Esophagus mucosa (tissue), 1 donor: ENCODE data around the gene PHLPP1. TPM values are rescaled to one million over a fixed set of nuclear protein-coding genes. Genes with fewer than 3 reads are reported as not detected.
A peak's percentile ranks its signal among the peaks of the same experiment; 100 is the strongest.

Experiments used
- ATAC-seq: fragments of 200-7000 bp; cut with Tn5 transposase; one replicate; pipeline ENCODE4 v1.9.1; 2020
- total RNA-seq: library from RNA; stranded (reverse); gene quantifications from one replicate; pipeline ENCODE4 v1.2.4, GENCODE V29; 2023
- donor health status: DM: yes; HTN: yes; CAD: no.

Gene PHLPP1
- total RNA-seq, 1 donor from 2014 or later: 17.7 TPM

- ATAC-seq: no peak
Measured at GRCh38 chr18:62952807-62953206, 237.5 kb downstream of the PHLPP1 start.

DNA sequence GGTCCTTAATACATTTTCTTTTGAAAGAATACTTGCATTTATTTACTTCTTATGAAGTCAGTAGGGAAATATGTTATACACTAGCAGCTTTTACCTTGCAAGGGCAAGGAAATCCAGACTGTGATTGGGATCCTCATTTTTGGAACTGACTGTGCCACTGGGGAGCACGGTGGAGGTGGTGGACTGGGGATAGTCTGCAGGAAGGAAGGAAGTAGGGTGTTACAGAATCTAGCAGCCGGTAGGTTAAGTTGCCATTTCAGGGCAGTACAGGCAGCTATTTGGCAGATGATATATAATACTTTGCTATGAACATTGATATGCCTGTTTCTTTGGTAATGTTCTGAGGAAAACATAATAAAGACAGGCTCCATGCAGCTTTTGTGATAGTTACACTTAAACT, 238.3 kb downstream of the PHLPP1 start:
- no peak for ATAC-seq

DNA sequence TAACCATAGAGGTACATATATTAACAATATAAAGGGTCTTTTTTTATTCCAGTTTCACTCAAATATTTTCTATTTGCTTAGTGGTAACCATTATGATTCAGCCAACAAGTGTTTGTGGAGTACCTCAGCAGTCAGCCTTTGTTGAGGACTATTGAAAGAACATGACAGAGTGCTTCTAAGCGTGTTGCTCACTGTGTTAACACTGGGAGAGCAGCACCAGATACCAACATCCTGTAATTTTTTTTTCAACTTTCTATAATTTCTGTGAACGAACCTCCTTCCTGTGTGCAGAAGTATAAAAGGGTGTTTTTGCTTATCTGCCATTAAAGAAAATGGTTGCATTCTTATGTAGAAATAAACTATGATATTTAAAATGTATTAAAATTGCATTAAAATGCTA, 239.0 kb downstream of the PHLPP1 start:
- ATAC-seq: no peak

DNA sequence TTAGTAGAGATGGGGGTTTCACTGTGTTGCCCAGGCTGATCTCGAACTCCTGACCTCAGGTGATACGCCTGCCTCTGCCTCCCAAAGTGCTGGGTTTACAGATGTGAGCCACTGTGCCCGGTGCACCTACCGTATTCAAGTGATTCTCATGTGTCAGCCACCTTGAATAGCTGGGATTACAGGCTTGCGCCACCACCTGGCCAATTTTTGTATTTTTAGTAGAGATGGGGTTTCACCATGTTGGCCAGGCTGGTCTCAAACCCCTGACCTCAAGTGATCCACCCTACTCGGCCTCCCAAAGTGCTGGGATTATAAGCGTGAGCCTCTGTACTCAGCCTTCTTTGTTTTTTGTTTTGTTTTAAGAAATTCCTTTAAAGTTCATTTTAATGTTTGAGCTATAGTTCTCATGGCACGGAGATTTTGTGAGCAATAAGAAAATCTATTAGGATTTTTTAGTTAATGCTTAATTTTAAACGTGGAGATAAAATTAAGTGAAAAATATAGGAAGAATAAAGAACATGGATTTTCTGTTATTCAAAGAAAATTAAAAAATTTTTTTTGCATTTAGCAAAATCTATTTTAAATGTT, 242.6 kb downstream of the PHLPP1 start:
- ATAC-seq: peak; percentile 60

GRCh38 chr18:62959481-62959880, 244.1 kb downstream of the PHLPP1 start:
- ATAC-seq: no peak

DNA sequence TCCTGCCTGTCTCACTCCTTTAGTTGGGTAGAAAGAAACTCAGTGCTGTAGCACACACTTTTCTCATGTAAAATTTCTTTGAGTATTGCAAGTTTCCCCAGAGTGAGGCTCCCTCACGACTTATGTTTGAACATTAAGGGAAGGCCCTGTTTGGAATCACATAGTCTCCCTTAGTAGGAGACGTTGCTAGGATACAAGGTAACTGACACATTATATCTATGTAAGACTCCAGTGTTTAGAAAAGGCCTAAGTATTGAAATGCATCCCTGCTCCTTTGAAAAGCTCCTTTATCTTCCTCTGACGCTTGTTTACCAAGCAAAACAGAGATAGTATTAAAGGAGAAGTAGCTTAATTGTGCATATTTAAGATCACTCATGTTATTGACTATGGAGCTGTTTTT, 248.2 kb downstream of the PHLPP1 start:
- no peak for ATAC-seq

GRCh38 chr18:62964432-62964831, 249.1 kb downstream of the PHLPP1 start:
- ATAC-seq: no peak

GRCh38 chr18:62967089-62967488, 251.7 kb downstream of the PHLPP1 start:
- ATAC-seq: no peak

- ATAC-seq: peak; percentile 20
Measured at GRCh38 chr18:62973689-62974088, 258.3 kb downstream of the PHLPP1 start.

- ATAC-seq: no peak
Measured at GRCh38 chr18:62974388-62974787, 259.0 kb downstream of the PHLPP1 start.

DNA sequence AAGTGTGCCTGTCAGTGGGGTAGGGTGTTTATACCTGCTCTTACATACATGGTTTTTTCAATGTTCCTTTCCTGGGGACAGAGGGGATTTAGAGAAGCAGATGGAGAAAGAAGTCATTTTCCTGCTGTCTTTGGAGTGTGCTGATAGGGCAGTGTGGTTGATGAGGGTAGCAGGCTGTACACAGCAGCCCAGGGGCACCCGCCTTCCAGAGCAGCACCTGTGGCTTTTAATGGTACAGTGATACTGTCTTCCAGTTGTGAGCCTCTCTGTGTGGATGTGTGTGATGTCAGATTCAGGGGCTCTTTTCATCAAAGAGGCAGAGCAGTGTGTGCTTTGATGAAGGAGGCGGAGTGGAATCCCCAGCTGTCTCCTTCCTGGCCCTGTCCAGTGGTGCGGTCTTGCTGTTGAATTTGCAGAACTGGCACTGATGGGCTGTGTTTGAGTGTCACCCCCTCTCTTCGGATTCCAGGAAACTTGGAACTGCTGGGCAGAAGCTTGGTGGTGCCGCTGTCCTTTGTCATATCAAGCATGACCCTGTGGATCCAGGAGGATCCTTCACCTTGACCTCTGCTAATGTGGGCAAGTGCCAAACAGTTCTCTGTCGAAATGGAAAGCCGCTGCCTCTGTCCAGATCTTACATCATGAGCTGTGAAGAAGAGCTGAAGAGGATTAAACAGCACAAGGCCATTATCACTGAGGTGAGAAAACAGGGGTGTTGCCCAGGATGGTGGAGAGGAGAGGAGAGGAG, 259.8 kb downstream of the PHLPP1 start:
- ATAC-seq: no peak

- ATAC-seq: no peak
Measured at GRCh38 chr18:62975785-62976184, 260.4 kb downstream of the PHLPP1 start.

DNA sequence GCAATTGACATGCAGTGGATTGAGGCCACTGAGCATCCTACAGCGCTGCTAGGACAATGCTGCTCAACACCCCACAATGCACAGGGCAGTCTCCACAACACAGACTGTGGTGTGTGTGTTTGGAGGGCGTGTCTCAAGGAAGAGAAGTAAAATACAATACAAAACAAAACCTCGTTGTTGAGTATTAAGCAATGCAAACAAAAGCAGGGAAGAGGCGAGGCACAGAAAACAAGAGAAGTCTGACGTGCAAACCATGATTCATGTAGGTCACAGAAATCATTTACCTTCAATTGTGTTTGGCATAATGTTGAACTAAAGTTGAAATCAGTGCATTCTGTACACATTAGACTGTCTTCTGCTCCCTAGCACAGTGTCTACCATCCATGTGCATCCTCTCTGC, 260.9 kb downstream of the PHLPP1 start:
- peak; percentile 92 for ATAC-seq

DNA sequence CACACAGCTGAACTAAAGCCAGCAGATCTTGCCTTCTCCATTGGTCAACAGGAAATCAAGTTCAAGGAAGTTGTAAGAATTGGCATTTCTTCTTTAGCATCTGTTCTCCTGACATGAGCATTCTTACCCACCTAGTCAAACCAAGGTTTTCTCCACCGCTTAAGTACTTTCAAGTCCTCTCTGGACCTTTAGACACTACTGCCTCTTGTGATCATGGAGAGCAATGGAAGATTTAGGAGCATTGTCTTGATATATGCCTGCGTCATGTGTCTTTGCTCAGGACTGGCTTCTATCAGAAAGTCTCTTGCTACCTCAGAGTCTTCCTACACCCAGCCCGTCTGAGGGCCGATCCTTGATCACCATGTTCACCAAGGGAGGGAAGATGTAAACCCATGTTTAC, 262.2 kb downstream of the PHLPP1 start:
- no peak for ATAC-seq

DNA sequence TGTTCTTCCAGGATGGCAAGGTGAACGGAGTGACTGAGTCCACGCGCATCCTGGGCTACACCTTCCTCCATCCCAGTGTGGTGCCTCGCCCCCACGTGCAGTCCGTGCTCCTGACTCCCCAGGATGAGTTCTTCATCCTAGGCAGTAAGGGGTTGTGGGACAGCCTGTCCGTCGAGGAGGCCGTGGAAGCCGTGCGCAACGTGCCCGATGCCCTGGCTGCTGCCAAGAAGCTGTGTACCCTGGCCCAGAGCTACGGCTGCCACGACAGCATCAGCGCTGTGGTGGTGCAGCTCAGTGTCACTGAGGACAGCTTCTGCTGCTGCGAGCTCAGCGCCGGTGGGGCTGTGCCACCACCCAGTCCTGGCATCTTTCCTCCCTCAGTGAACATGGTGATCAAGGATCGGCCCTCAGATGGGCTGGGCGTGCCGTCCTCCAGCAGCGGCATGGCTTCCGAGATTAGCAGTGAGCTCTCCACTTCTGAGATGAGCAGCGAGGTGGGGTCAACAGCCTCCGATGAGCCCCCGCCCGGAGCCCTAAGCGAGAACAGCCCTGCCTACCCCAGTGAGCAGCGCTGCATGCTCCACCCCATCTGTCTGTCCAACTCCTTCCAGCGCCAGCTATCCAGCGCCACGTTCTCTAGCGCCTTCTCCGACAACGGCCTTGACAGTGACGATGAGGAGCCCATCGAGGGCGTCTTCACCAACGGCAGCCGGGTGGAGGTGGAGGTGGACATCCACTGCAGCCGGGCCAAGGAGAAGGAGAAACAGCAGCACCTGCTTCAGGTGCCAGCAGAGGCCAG, 263.1 kb downstream of the PHLPP1 start:
- ATAC-seq: no peak

GRCh38 chr18:62979176-62979575, 263.8 kb downstream of the PHLPP1 start:
- ATAC-seq: no peak

GRCh38 chr18:62979900-62980299, 264.6 kb downstream of the PHLPP1 start:
- ATAC-seq: no peak

DNA sequence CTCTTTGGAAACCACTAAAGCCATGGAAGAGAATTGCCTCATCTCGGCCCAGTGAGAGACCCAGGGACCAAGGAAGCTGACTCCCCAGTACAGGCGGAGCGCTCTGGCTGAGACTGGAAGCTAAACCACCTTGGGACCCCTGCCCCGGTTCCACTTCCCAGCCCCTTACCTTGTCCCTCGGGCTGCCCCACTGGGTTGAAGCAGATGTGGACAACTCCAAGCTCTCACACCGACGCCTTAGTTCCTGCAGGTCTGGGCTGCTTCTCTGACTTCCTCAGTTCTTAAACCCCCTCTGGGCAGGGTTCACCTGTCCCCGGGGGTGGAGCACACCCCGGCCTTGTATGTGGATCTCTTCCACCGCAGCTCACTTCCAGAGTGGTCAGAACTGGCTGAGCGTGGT, 266.2 kb downstream of the PHLPP1 start:
- no peak for ATAC-seq

GRCh38 chr18:62982600-62983251, 267.4 kb downstream of the PHLPP1 start:
- peak; percentile 38 for ATAC-seq

DNA sequence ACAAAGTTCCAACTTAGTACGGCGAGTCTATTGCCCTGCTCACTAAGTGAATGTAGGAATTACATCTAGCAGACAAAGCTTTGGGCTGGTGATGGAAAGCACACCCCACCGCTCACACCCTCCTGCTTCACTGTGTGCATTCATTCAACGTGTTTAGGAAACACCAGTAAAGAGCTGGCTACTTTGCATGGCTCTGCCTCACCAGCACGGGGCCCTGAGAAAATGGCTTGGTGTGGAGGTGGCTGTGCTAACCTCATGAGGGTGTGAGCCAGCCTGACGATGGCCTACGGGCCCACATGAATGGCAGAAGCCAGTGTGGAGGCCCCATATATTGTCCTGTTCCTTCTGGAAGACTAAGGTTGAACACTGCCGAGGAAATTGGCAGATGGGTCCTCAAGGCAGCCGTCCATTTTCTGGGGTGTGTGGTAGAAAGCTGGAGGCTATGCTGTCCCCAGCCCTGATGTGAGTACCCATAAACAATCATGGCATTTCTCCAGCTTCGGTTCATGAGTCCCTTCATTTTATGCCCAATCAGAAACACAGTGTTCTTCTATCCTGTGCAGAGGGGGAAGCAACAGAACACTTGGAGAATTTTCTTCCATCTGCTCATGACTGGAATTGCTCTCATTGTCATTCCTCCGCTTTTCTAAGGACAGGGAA, 269.4 kb downstream of the PHLPP1 start:
- ATAC-seq: no peak

GRCh38 chr18:62986490-62986889, 271.1 kb downstream of the PHLPP1 start:
- no peak for ATAC-seq

DNA sequence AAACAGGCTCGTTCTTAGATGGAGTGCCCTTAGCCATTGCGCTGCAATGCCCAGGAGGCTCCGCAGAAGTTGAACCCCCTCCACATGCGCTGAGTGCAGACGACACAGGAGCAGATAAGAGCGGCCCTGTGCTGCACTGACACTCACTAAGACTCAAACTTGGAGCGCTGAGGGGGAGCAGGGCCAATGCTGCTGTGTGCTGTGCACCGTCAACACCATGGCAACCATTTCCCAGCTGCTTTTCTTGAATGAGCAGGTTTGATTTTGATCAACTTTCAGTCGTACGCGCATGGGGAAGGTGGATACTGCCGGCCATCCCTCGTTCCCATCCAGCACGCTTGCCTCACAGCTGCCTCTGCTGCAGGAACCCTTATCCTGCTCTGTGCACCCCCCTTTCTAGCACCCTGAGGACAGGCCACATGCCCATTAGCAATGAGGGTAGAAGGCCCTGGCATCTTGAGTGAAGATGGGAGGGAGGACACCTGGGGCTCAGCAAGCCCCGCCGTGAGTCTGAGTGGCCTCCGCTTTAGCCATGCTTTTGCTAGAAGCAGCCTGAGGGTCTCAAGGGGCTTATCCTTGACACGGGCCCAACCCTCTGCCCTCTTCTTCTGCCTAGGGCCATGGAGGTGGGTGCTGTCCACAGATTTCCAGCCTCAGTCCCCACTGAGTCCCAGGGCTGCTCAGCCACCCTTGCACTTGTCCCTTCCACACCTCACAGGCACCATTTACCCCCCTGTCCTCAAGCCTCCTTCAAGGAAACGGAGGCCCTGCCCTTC, 271.9 kb downstream of the PHLPP1 start:
- peak; percentile 29 for ATAC-seq
